ENCODE data around the gene PCK2.
"Not testable (repeated sequence)": the region's sequence is repeated elsewhere in the genome, so short reads cannot be mapped to it uniquely, and the experiment has no call there.

Gene PCK2

DNA sequence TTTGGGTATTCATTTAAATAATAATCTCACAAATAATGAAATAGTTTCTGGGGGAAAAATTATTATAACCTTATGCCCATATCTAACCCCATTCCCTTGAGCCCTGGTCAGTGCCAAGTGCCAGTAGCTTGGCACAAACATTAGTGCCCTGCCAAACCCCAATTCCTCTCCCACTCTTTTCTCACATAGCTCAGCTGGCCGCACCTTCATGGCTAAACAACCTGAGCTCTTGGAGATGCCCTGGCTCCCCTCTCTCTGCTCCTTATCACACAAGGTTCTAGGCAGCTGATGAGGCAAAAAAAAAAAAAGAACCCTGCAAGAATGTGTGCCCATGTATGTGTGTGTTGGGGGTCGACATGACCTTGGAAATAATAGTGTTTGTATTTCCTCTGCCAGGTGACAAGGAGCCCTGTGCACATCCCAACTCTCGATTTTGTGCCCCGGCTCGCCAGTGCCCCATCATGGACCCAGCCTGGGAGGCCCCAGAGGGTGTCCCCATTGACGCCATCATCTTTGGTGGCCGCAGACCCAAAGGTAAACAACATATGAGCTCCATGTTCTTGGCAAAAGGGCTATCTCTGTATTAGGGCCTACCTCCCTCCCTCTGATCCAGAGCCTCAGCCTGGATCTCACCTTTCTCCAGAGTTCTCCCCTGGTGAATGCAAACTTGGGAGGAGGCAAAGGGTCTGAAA, 8.4 kb downstream of the PCK2 start:
- no peak for TF ChIP-seq Cebpa-rat (IDR thresholded peaks at IDR 0.05)
- Histone ChIP-seq H3K36me3 (peaks cover 74 to 80% (median 78%) of the 10 kb centered on the region in 11 experiments), H3K27ac (no peak overlapping the region)

DNA sequence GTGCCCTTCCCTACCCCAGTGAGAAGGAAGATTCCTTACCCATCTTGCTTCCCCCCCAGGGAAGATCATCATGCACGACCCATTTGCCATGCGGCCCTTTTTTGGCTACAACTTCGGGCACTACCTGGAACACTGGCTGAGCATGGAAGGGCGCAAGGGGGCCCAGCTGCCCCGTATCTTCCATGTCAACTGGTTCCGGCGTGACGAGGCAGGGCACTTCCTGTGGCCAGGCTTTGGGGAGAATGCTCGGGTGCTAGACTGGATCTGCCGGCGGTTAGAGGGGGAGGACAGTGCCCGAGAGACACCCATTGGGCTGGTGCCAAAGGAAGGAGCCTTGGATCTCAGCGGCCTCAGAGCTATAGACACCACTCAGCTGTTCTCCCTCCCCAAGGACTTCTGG, 9.3 kb downstream of the PCK2 start:
- Histone ChIP-seq H3K4me1 (peaks cover 0 to 38% (median 8%) of the 10 kb centered on the region in 10 experiments; a peak in 11 of 20 replicates), H4K20me1 (peaks cover 0 to 49% (median 5%) of the 10 kb centered on the region in 11 experiments; a peak in 8 of 22 replicates)

More for the DNA sequence above, 8.4 kb downstream of the PCK2 start:
- H3K27me3 ChIP-seq: no peaks in the 10 kb centered on the region
- H3K9ac ChIP-seq: no peak overlapping the region
- peaks cover 0 to 28% (median 22%) of the 10 kb centered on the region in 11 experiments; a peak in 17 of 22 replicates for H3K9me3 ChIP-seq (replicated peaks in 1 of 11)
- H3K4me1 ChIP-seq: peaks cover 0 to 37% (median 6%) of the 10 kb centered on the region in 10 experiments; a peak in 10 of 20 replicates
- H3K4me2 ChIP-seq: no peak overlapping the region
- no peak overlapping the region for H3K4me3 ChIP-seq
- peaks cover 0 to 58% (median 5%) of the 10 kb centered on the region in 11 experiments; a peak in 8 of 22 replicates for H4K20me1 ChIP-seq

DNA sequence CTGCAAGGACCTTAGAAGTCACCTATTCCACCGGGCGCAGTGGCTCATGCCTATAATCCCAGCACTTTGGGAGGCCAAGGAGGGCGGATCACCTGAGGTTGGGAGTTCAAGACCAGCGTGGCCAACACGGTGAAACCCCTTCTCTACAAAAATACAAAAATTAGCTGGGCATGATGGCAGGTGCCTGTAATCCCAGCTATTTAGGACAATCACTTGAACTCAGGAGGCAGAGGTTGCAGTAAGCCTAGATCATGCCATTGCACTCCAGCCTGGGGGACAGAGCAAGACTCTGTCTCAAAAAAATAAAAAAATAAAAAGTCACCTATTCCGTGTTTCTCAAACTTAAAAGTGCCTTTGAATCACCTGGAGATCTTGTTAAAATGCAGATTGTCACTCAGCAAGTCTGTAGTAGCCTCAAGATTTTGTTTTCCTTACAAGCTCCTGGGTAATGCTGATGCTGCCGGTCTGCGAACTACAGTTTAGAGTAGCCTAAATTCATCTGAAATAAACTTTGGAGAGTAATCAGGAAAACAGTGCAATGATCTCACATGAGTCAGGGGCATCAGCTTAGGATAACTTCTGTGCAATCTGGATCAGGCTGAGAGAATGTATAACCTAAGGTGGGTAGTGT, 11.6 kb downstream of the PCK2 start:
- Histone ChIP-seq H3K4me2 (peak overlapping the region in 2 of 11 experiments; percentile 33 to 70; a peak in 3 of 22 replicates), H4K20me1 (peaks cover 0 to 26% (median 0%) of the 10 kb centered on the region in 11 experiments; a peak in 2 of 22 replicates), H3K27ac (peak overlapping the region in 1 of 11 experiments; percentile 5; a peak in 1 of 22 replicates), H3K4me1 (peaks cover 13 to 36% (median 21%) of the 10 kb centered on the region in 10 experiments), H3K36me3 (peaks cover 42 to 48% (median 46%) of the 10 kb centered on the region in 11 experiments), H3K9ac (peak overlapping the region in 1 of 11 experiments; percentile 58; a peak in 1 of 22 replicates), H3K9me3 (replicated peaks in 1 of 11) (peaks cover 0 to 28% (median 22%) of the 10 kb centered on the region in 11 experiments; a peak in 17 of 22 replicates)
- not testable (repeated sequence) for H3K4me3 ChIP-seq, H3K27me3 ChIP-seq

More for the DNA sequence above, 9.3 kb downstream of the PCK2 start:
- H3K36me3 ChIP-seq: peaks cover 64 to 71% (median 68%) of the 10 kb centered on the region in 11 experiments
- no peak overlapping the region for H3K4me3 ChIP-seq
- H3K4me2 ChIP-seq: no peak overlapping the region
- peaks cover 0 to 28% (median 22%) of the 10 kb centered on the region in 11 experiments; a peak in 17 of 22 replicates for H3K9me3 ChIP-seq (replicated peaks in 1 of 11)
- H3K27ac ChIP-seq: no peak overlapping the region
- H3K27me3 ChIP-seq: no peaks in the 10 kb centered on the region
- TF ChIP-seq Cebpa-rat (IDR thresholded peaks at IDR 0.05): no peak
- no peak overlapping the region for H3K9ac ChIP-seq

DNA sequence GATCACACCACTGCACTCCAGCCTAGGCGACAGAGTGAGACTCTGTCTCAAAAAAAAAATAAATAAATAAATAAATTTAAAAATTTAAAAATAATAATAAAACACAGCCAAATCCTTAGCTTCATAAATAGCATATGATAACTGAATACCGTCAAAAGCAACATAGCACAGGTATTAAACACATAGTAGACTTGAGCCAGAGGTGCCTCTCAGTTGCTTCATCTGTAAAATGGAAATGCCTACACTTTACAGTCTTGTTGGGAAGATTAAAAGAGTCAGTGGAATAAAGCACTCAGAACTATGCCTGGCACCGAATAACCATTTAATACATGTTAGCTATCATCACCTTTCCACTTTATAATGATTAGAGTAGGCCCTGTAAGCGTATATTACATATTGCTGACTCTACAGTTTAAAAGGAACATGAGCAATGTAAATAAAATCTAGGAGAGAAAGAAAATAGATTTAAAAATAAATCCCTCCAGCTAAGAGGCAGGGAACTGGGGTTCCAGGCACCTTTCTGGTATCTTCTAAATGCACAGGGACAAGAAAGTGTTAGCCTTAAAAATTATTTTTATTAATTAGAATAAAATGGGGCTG, 12.7 kb downstream of the PCK2 start:
- peak overlapping the region in 1 of 11 experiments; percentile 5; a peak in 1 of 22 replicates for H3K27ac ChIP-seq
- H3K4me3 ChIP-seq: no peak overlapping the region
- H3K4me1 ChIP-seq: peaks cover 17 to 43% (median 23%) of the 10 kb centered on the region in 10 experiments
- peaks cover 31 to 40% (median 35%) of the 10 kb centered on the region in 11 experiments for H3K36me3 ChIP-seq
- peaks cover 0 to 15% (median 0%) of the 10 kb centered on the region in 11 experiments; a peak in 1 of 22 replicates for H4K20me1 ChIP-seq
- no peak for TF ChIP-seq Cebpa-rat (IDR thresholded peaks at IDR 0.05)
- H3K9me3 ChIP-seq (replicated peaks in 1 of 11): peaks cover 0 to 28% (median 22%) of the 10 kb centered on the region in 11 experiments; a peak in 17 of 22 replicates
- H3K4me2 ChIP-seq: peak overlapping the region in 1 of 11 experiments; percentile 70; a peak in 1 of 22 replicates
- H3K27me3 ChIP-seq: no peaks in the 10 kb centered on the region
- H3K9ac ChIP-seq: 0 out of 22 replicates have a peak overlapping the region, but pooled peaks of 1 of the 11 experiments have one; percentile 58

DNA sequence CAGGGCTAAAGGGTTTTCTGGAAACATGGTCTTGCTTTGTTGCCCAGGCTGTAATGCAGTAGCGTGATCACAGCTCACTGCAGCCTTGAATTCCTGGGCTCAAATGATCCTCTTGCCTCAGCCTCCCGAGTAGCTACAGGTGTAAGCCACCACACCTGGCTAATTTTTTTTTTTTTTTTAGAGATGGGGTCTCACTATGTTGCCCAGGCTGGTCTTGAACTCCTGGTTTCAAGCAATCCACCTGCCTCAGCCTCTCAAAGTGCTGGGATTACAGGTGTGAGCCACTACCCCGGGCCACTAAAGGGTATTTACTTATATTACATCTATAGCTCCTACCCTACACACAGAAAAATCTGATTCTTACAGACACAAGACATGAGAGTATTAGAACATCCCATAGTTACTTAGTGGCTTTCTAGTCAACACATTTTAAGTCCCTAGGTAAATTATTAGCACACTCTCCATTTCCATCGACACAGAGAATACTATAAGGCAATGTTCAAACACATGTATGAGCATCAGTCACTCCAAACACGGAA, 14.3 kb downstream of the PCK2 start:
- H3K9me3 ChIP-seq (replicated peaks in 1 of 11): peaks cover 0 to 19% (median 15%) of the 10 kb centered on the region in 11 experiments; a peak in 17 of 22 replicates
- H3K4me1 ChIP-seq: peaks cover 19 to 45% (median 26%) of the 10 kb centered on the region in 10 experiments
- H3K4me2 ChIP-seq: peak overlapping the region in 2 of 11 experiments; percentile 4 to 17; a peak in 3 of 22 replicates
- peak overlapping the region in 3 of 11 experiments; percentile 12 to 46 (median 45); a peak in 1 of 22 replicates for H3K27ac ChIP-seq
- peaks cover 15 to 23% (median 19%) of the 10 kb centered on the region in 11 experiments for H3K36me3 ChIP-seq
- TF ChIP-seq Cebpa-rat (IDR thresholded peaks at IDR 0.05): no peak
- peaks cover 0 to 4% (median 0%) of the 10 kb centered on the region in 11 experiments; a peak in 1 of 22 replicates for H4K20me1 ChIP-seq
- H3K4me3 ChIP-seq: no peak overlapping the region
- H3K27me3 ChIP-seq: no peaks in the 10 kb centered on the region
- no peak overlapping the region for H3K9ac ChIP-seq

DNA sequence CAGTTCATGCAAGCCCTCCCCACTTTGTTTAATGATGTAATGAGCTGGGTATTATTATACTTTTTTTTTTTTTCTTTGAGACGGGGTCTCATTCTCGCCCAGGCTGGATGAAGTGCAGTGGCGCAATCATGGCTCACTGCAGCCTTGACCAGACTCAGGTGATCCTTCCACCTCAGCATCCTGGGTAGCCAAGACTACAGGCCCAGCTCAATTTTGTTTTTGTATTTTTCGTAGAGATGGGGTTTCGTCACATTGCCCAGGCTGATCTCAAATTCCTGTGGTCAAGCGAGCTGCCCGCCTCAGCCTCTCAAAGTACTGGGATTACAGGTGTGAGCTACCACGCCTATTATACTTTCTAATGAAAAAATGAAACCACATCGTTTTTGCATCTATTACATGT, 15.9 kb downstream of the PCK2 start:
- no peaks in the 10 kb centered on the region for H3K27me3 ChIP-seq
- peaks cover 0 to 2% (median 0%) of the 10 kb centered on the region in 11 experiments; a peak in 3 of 22 replicates for H3K9me3 ChIP-seq (replicated peaks in 1 of 11)
- H3K4me3 ChIP-seq: no peak overlapping the region
- H3K4me2 ChIP-seq: peak overlapping the region in 2 of 11 experiments; percentile 2 to 17; a peak in 1 of 22 replicates
- no peak overlapping the region for H3K27ac ChIP-seq
- H3K36me3 ChIP-seq: peaks cover 0 to 7% (median 2%) of the 10 kb centered on the region in 11 experiments; a peak in 12 of 22 replicates
- peaks cover 19 to 47% (median 27%) of the 10 kb centered on the region in 10 experiments for H3K4me1 ChIP-seq
- H3K9ac ChIP-seq: no peak overlapping the region
- no peaks in the 10 kb centered on the region; a peak in 1 of 22 replicates for H4K20me1 ChIP-seq
- no peak for TF ChIP-seq Cebpa-rat (IDR thresholded peaks at IDR 0.05)

DNA sequence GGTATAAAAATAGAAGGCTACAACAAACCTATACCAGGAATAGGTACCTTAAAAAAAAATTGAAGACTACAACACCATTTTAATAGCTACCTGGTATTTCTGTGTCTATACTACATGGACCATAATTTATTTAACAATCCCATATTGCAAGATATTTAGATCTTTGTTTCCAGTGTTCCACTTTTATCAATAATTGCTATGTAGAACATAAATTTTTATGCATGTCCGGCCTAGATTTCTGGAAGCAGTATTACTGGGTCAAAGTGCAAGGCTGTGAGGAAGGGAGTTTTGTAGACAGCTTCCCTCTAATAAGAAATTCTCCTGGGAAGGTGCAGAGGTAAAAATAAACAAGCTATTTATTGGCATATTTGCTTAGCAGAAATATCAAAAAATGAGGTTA, 16.4 kb downstream of the PCK2 start:
- no peaks in the 10 kb centered on the region; a peak in 3 of 22 replicates for H4K20me1 ChIP-seq
- H3K27me3 ChIP-seq: no peaks in the 10 kb centered on the region
- H3K4me1 ChIP-seq: peaks cover 21 to 46% (median 28%) of the 10 kb centered on the region in 10 experiments
- no peak for TF ChIP-seq Cebpa-rat (IDR thresholded peaks at IDR 0.05)
- H3K27ac ChIP-seq: no peak overlapping the region
- 0 out of 22 replicates have a peak overlapping the region, but pooled peaks of 2 of the 11 experiments have one; percentile 2 to 15 for H3K4me2 ChIP-seq
- no peak overlapping the region for H3K4me3 ChIP-seq
- no peak overlapping the region for H3K9ac ChIP-seq
- peaks cover 0 to 4% (median 0%) of the 10 kb centered on the region in 11 experiments; a peak in 1 of 22 replicates for H3K36me3 ChIP-seq
- no peaks in the 10 kb centered on the region for H3K9me3 ChIP-seq (replicated peaks in 1 of 11)

DNA sequence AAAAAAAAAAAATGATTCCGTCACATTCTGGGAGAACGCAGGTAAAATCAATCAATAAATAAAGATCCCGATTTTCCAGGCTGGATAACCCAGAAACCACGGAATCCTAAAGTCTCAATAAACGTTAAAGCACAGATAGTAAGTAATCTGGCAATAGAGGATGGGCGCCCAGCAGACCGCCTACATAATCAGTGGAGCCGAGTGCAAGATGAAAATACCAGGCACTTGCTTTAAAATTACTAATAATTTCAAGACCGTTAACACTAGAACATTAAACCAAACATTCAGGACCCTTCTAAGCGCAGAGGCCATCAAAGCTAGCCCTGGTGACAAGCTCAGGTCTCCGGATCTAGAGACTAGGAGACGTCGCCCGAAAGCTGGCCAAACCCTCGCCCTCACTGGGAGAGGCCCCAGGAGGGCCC, 19.3 kb downstream of the PCK2 start:
- H3K27me3 ChIP-seq: no peaks in the 10 kb centered on the region

More for the DNA sequence above, 19.3 kb downstream of the PCK2 start:
- peaks cover 16 to 27% (median 19%) of the 10 kb centered on the region in 11 experiments for H3K36me3 ChIP-seq
- H3K4me2 ChIP-seq: peak overlapping the region; percentile 80 to 99 (median 96)
- H3K9me3 ChIP-seq (replicated peaks in 1 of 11): no peaks in the 10 kb centered on the region
- H3K4me3 ChIP-seq: peak overlapping the region; percentile 71 to 88 (median 76)
- TF ChIP-seq Cebpa-rat (IDR thresholded peaks at IDR 0.05): no peak
- H3K4me1 ChIP-seq: peaks cover 25 to 52% (median 41%) of the 10 kb centered on the region in 10 experiments
- H3K9ac ChIP-seq: peak overlapping the region; percentile 85 to 97 (median 90)
- H3K27ac ChIP-seq: peak overlapping the region; percentile 87 to 99 (median 96)
- H4K20me1 ChIP-seq: peaks cover 0 to 8% (median 0%) of the 10 kb centered on the region in 11 experiments; a peak in 3 of 22 replicates

All from BLaER1 treated with 17β-estradiol and CSF1 and Interleukin-3, amounts not matched to agents 10 nM and 100 nM (cell line).